ENCODE data around the gene FBN2.

GRCh38 chr5:128424646-128425045, 113.4 kb downstream of the FBN2 start:
- TF ChIP-seq CTCF (IDR thresholded peaks at IDR 0.05), result no peak
- no peak for TF ChIP-seq POLR2A (IDR thresholded peaks at IDR 0.05)
